SU-DHL-6 (cell line): ENCODE data around the gene ATG2B.

ENCODE experiments used
- H2AFZ ChIP-seq: fragments of 200-600 bp; sonication (generic); 2 replicates; pipeline ENCODE4 v1.6.1; 2014; ENCODE audit warnings: low read depth, mild to moderate bottlenecking, moderate library complexity, mixed read lengths, antibody characterized with exemption, low read length; ENCODE audit not compliant: severe bottlenecking
- H3F3A ChIP-seq: fragments of 200-600 bp; shearing (Covaris generic); 2 replicates; pipeline ENCODE4 v1.6.0; 2016; ENCODE audit warnings: antibody characterized with exemption, mild to moderate bottlenecking; ENCODE audit not compliant: insufficient read depth
- H3K27ac ChIP-seq: fragments of 200-600 bp; sonication (generic); 2 replicates; pipeline ENCODE4 v1.5.1; 2016; ENCODE audit warnings: low read depth, mild to moderate bottlenecking, low read length, moderate library complexity, mixed read lengths
- H3K27me3 ChIP-seq: fragments of 200-600 bp; sonication (generic), shearing (Covaris generic); 2 replicates; pipeline ENCODE4 v1.6.0; 2014; ENCODE audit warnings: mild to moderate bottlenecking, low read length
- H3K36me3 ChIP-seq: fragments of 200-600 bp; sonication (generic); 2 replicates; pipeline ENCODE4 v1.6.1; 2014; ENCODE audit warnings: mild to moderate bottlenecking, low read length, mixed read lengths
- H3K4me2 ChIP-seq: fragments of 300-600, 200-600 bp; shearing (Covaris generic), sonication (generic); 2 replicates; pipeline ENCODE4 v1.6.0; 2014; ENCODE audit warnings: low read length, low read depth, mild to moderate bottlenecking; ENCODE audit not compliant: poor library complexity, severe bottlenecking
- H3K4me3 ChIP-seq: fragments of 200-600 bp; sonication (generic); 2 replicates; pipeline ENCODE4 v1.5.1; 2014; ENCODE audit warnings: antibody characterized with exemption, low read length, mild to moderate bottlenecking, mixed read lengths; ENCODE audit not compliant: insufficient read depth, poor library complexity, severe bottlenecking
- H3K79me2 ChIP-seq: fragments of 200-600 bp; sonication (generic); 2 replicates; pipeline ENCODE4 v1.6.1; 2014; ENCODE audit warnings: mild to moderate bottlenecking, low read length, moderate library complexity; ENCODE audit not compliant: insufficient read depth
- H3K9ac ChIP-seq: fragments of 200-600 bp; sonication (generic); 2 replicates; pipeline ENCODE4 v1.7.0; 2014; ENCODE audit warnings: mild to moderate bottlenecking, low read length
- H3K9me2 ChIP-seq: fragments of 200-600 bp; sonication (generic); replicated peaks from 2 replicates; pipeline ENCODE4 v1.6.1; 2014; ENCODE audit warnings: low read length; ENCODE audit not compliant: insufficient read depth
- H3K9me3 ChIP-seq: fragments of 200-600 bp; sonication (generic); 2 replicates; pipeline ENCODE4 v1.6.1; 2014; ENCODE audit warnings: low read length, mixed read lengths; ENCODE audit not compliant: insufficient read depth
- H4K20me1 ChIP-seq: fragments of 200-600 bp; sonication (generic); 2 replicates; pipeline ENCODE4 v1.6.1; 2014; ENCODE audit warnings: low read depth, mild to moderate bottlenecking, antibody characterized with exemption, low read length, moderate library complexity, mixed read lengths
- CTCF ChIP-seq: fragments of 200-600 bp; sonication (generic); IDR thresholded peaks from one replicate; pipeline ENCODE4 v1.5.1; 2017; ENCODE audit warnings: antibody characterized with exemption, mild to moderate bottlenecking, low read length, moderate library complexity; ENCODE audit not compliant: insufficient read depth, poor library complexity, severe bottlenecking
- EZH2phosphoT487 ChIP-seq: fragments of 200-600 bp; sonication (generic), shearing (Covaris generic); conservative IDR thresholded peaks from 2 replicates; pipeline ENCODE4 v1.6.1; 2018; ENCODE audit warnings: mild to moderate bottlenecking, antibody characterized with exemption, low read length, moderate library complexity, mixed read lengths

Gene ATG2B

GRCh38 chr14:96252999-96253539, 110.1 kb downstream of the ATG2B start:
- Histone ChIP-seq H3K4me3 (no peak overlapping the region), H3K79me2 (no peaks in the 10 kb centered on the region), H3K27ac (no peak overlapping the region), H3K36me3 (no peaks in the 10 kb centered on the region), H2AFZ (no peak overlapping the region), H3K4me2 (no peak overlapping the region), H3K27me3 (no peaks in the 10 kb centered on the region; the same call in 1 of the 2 replicates), H3K9me2 (no peaks in the 10 kb centered on the region), H3F3A (no peaks in the 10 kb centered on the region), H3K9me3 (no peaks in the 10 kb centered on the region), H4K20me1 (no peaks in the 10 kb centered on the region), H3K9ac (no peak overlapping the region)
- TF ChIP-seq CTCF (no peak), EZH2phosphoT487 (no peak)

DNA sequence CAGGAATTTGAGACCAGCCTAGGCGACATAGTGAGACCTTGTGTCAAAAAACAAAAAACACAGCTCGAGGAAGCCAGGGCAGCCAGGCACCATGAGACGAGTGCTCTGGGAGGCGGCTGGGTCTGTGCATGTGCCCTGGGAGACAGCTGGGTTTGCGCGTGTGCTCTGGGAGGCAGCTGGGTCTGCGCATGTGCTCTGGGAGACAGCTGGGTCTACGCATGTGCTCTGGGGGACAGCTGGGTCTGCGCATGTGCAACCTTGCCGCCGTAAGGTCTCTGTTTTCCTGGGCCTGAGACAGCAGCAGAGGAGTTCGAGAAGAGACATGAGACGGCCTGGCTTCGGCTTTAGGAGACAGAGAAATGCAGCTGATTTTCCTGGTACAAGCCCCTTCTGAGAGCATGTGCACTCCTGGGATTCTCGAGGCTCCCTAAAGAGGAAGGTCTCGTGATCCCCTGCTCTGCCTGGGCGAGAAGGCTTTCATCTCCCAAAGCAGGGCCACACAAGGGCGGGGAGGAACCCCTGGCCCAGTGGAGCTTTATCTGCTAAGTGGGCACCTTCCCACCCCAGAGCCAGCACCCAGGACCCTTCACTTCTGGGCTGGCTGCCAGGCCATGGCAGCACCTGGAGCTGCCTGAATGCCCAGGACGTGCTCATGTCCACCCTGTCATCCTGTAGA, 110.7 kb downstream of the ATG2B start:
- Histone ChIP-seq H3F3A (no peaks in the 10 kb centered on the region), H3K4me3 (no peak overlapping the region), H2AFZ (no peak overlapping the region), H3K4me2 (no peak overlapping the region), H3K79me2 (no peaks in the 10 kb centered on the region), H3K27me3 (no peaks in the 10 kb centered on the region; the same call in 1 of the 2 replicates), H3K9ac (no peak overlapping the region), H4K20me1 (no peaks in the 10 kb centered on the region), H3K9me3 (no peaks in the 10 kb centered on the region), H3K27ac (no peak overlapping the region), H3K36me3 (no peaks in the 10 kb centered on the region), H3K9me2 (no peaks in the 10 kb centered on the region)
- no peak for TF ChIP-seq EZH2phosphoT487
- no peak for TF ChIP-seq CTCF

DNA sequence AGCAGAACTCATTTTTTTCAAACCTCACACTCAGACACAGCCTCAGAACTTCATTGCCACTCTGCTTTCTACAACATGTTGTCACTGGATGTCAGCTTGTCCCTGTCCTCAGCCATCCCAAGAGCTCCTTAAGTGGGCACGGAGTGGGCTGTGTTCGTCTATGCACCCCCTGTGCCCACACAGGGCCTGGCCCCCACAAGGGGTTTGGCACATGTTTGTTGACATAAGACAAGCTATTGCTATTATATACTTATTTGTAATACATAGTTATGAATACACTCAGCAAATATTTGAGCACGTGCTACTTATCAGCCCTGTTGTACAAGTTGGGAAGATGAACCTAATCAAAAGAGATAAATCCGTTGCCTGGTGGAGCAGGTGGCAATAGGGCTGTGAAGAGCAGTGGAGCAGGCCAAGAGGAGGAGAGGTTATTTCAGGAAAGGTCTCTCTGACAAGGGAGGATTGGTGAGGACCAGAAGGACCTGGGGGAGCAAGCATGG, 111.4 kb downstream of the ATG2B start:
- Histone ChIP-seq H3K9me2 (no peaks in the 10 kb centered on the region), H3K4me3 (no peak overlapping the region), H4K20me1 (no peaks in the 10 kb centered on the region), H3K9me3 (no peaks in the 10 kb centered on the region), H3K36me3 (no peaks in the 10 kb centered on the region), H3K9ac (no peak overlapping the region), H3K27ac (no peak overlapping the region), H3F3A (no peaks in the 10 kb centered on the region), H3K79me2 (no peaks in the 10 kb centered on the region), H3K27me3 (no peaks in the 10 kb centered on the region; the same call in 1 of the 2 replicates), H2AFZ (no peak overlapping the region), H3K4me2 (no peak overlapping the region)
- no peak for TF ChIP-seq CTCF
- TF ChIP-seq EZH2phosphoT487, result no peak
